ENCODE results near the gene ADAM10.

GRCh38 chr15:58538901-58539300 is 210.6 kb downstream of the ADAM10 start:
- TF ChIP-seq YY1 (IDR thresholded peaks at IDR 0.05; ENCODE audit: insufficient read depth, insufficient read length) (no peak), SUZ12 (IDR thresholded peaks at IDR 0.05; ENCODE audit: extremely low read depth, insufficient read depth, insufficient read length) (no peak), ZNF274 (IDR thresholded peaks at IDR 0.05; ENCODE audit: low read depth, low read length) (no peak)

All from NT2/D1 (cell line).